NCI-H1048 (cell line): ENCODE measurements around the gene LRIG3.
"Not testable (repeated sequence)": the region's sequence is repeated elsewhere in the genome, so short reads cannot be mapped to it uniquely, and the experiment has no call there.

Experiments
- DNase-seq: peaks from one replicate; lab custom pipeline; 2025; lab: John Stamatoyannopoulos, UW

LRIG3 gene

GRCh38 chr12:58920102-58920960 lies at the start of gene LRIG3:
TSS of gene LRIG3 (minus strand) at chr12:58920504. CDS start at chr12:58920235, 269 bp downstream.
- DNase-seq = peak; percentile 45

GRCh38 chr12:58969237-58969636 lies 48.9 kb upstream of the LRIG3 start:
- no peak for DNase-seq

GRCh38 chr12:58967561-58967960 lies 47.3 kb upstream of the LRIG3 start:
- DNase-seq = no peak

- no peak for DNase-seq
Measured at GRCh38 chr12:58966939-58967338, 46.6 kb upstream of the LRIG3 start.

GRCh38 chr12:58965568-58965967 lies 45.3 kb upstream of the LRIG3 start:
- DNase-seq = no peak

GRCh38 chr12:58963844-58964243 lies 43.5 kb upstream of the LRIG3 start:
- DNase-seq = no peak

- no peak for DNase-seq
Measured at GRCh38 chr12:58961906-58962305, 41.6 kb upstream of the LRIG3 start.

GRCh38 chr12:58961166-58961565 lies 40.9 kb upstream of the LRIG3 start:
- DNase-seq = no peak

GRCh38 chr12:58959639-58960300 lies 39.5 kb upstream of the LRIG3 start:
- no peak for DNase-seq

- no peak for DNase-seq
Measured at GRCh38 chr12:58957298-58957697, 37.0 kb upstream of the LRIG3 start.

GRCh38 chr12:58955849-58956248 lies 35.5 kb upstream of the LRIG3 start:
- DNase-seq = no peak

- no peak for DNase-seq
Measured at GRCh38 chr12:58954002-58954401, 33.7 kb upstream of the LRIG3 start.

GRCh38 chr12:58950739-58951100 lies 30.4 kb upstream of the LRIG3 start:
- DNase-seq = no peak

GRCh38 chr12:58949954-58950738 lies 29.8 kb upstream of the LRIG3 start:
- DNase-seq = not testable (repeated sequence)

GRCh38 chr12:58943079-58943478 lies 22.8 kb upstream of the LRIG3 start:
- no peak for DNase-seq

- DNase-seq = no peak
Measured at GRCh38 chr12:58942345-58942744, 22.0 kb upstream of the LRIG3 start.

GRCh38 chr12:58939399-58940100 lies 19.2 kb upstream of the LRIG3 start:
- no peak for DNase-seq

GRCh38 chr12:58938440-58938839 lies 18.1 kb upstream of the LRIG3 start:
- no peak for DNase-seq

GRCh38 chr12:58934528-58934927 lies 14.2 kb upstream of the LRIG3 start:
- DNase-seq = no peak

- no peak for DNase-seq
Measured at GRCh38 chr12:58932806-58933681, 12.7 kb upstream of the LRIG3 start.

- no peak for DNase-seq
Measured at GRCh38 chr12:58931518-58931917, 11.2 kb upstream of the LRIG3 start.
